Measurements from ENCODE around the gene DDX39B. TPM values are rescaled to one million over a fixed set of nuclear protein-coding genes. Genes with fewer than 3 reads are reported as not detected.

Gene DDX39B
- total and polyA plus RNA-seq, 2 donors (not counting 3 experiments of a cell fraction or from before 2014, with no cell fraction given) = 453 to 766 TPM

GRCh38 chr6:31558631-31559500 lies 17.1 kb upstream of the DDX39B start:
- Histone ChIP-seq H3K27me3 (ENCODE audit: control insufficient read depth in 2 of 2, insufficient read depth in 2 of 2, low read length in 2 of 2) (no peaks in the 10 kb centered on the region), H3K79me2 (ENCODE audit: control insufficient read depth, insufficient read depth, low read length) (peaks cover 7% of the 10 kb centered on the region), H3K9ac (replicated peaks; ENCODE audit: extremely low read depth, insufficient read depth, low read length) (peak overlapping the region; percentile 82), H3K4me2 (ENCODE audit: insufficient read depth, low read length) (peak overlapping the region; percentile 90), H4K20me1 (replicated peaks; ENCODE audit: control insufficient read depth, extremely low read depth, insufficient read depth, low read length) (no peaks in the 10 kb centered on the region), H3K4me1 (ENCODE audit: control insufficient read depth, extremely low read depth, insufficient read depth, low read length) (peaks cover 67% of the 10 kb centered on the region), H3K9me3 (replicated peaks; ENCODE audit: control insufficient read depth, insufficient read depth, low read length) (no peaks in the 10 kb centered on the region), H3K4me3 (replicated peaks in 1 of 3; ENCODE audit: insufficient read depth in 1 of 3, low read depth in 1 of 3, low read length in 3 of 3) (no peak overlapping the region), H3K9me1 (replicated peaks; ENCODE audit: control insufficient read depth, extremely low read depth, insufficient read depth, low read length) (no peaks in the 10 kb centered on the region), H3K36me3 (ENCODE audit: control insufficient read depth in 2 of 2, extremely low read depth in 1 of 2, insufficient read depth in 2 of 2, low read length in 2 of 2) (peaks cover 2 to 10% of the 10 kb centered on the region in 2 experiments), H2AFZ (ENCODE audit: low read depth, low read length) (no peak overlapping the region), H3K27ac (ENCODE audit: insufficient read depth, low read depth, low read length) (peak overlapping the region; percentile 98)
- intact Hi-C loops (cut with micrococcal nuclease) = no loop called here
- FAIRE-seq (peak; percentile 63), DNase-seq (ENCODE audit: low read depth, low spot score) (peak; percentile 46)
- POLR2A ChIA-PET = interaction anchor here (0.8 kb wide), 1 partner anchor 22 kb away, joined by 3 read pairs; no protein-coding TSS in a partner anchor
- no TSS peak for BruUV-seq (replicated peaks)
- TF ChIP-seq JUN (IDR thresholded peaks at IDR 0.05; ENCODE audit: borderline replicate concordance, insufficient read depth, insufficient read length, low read depth) (no peak), POLR2AphosphoS5 (IDR thresholded peaks at IDR 0.05; ENCODE audit: insufficient read depth, low read depth, low read length) (no peak), MYC (IDR thresholded peaks at IDR 0.05; ENCODE audit: low read depth, low read length) (no peak), EZH2 (IDR thresholded peaks at IDR 0.05; ENCODE audit: borderline replicate concordance, low read depth, low read length, severe bottlenecking) (no peak), POLR2A (IDR thresholded peaks at IDR 0.05; ENCODE audit: low read depth, low read length) (no peak), CTCF (IDR thresholded peaks at IDR 0.05; ENCODE audit: extremely low read depth in 1 of 2, insufficient read depth in 1 of 2, low read depth in 1 of 2, low read length in 2 of 2) (no peak), FOS (IDR thresholded peaks at IDR 0.05; ENCODE audit: borderline replicate concordance, insufficient read depth, low read length) (no peak), GATA2 (IDR thresholded peaks at IDR 0.05; ENCODE audit: insufficient read depth, insufficient read length, low read depth, low read length) (no peak)
- TF ChIP-seq, protein P1, sequence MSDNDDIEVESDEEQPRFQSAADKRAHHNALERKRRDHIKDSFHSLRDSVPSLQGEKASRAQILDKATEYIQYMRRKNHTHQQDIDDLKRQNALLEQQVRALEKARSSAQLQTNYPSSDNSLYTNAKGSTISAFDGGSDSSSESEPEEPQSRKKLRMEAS (IDR thresholded peaks at IDR 0.05; ENCODE audit: insufficient read depth, insufficient read length) = no peak
- CTCF ChIA-PET = interaction anchor here (1.5 to 31.0 kb wide), 3 partner anchors 8 to 30 kb away, joined by 5 to 1517 read pairs (median 31); partner anchors contain the start of genes LST1, LTB, NCR3 and NFKBIL1
- dilution Hi-C loops (cut with MboI; ENCODE audit: extremely low pct_ligation_motif_present, low sequenced_read_pairs) = no loop called here

Data from endothelial cell of umbilical vein (primary cell).